Measurements from ENCODE around the gene PCDHGA7.
"Not testable (repeated sequence)": the region's sequence is repeated elsewhere in the genome, so short reads cannot be mapped to it uniquely, and the experiment has no call there.

PCDHGA7 gene

GRCh38 chr5:141409598-141410306 is 27.2 kb downstream of the PCDHGA7 start:
- Mint-ChIP-seq H3K9me3 (peaks cover 100% of the 10 kb centered on the region), H3K27ac (no peak overlapping the region), H3K36me3 (ENCODE audit: low read depth) (peaks cover 95% of the 10 kb centered on the region), H3K27me3 (ENCODE audit: low read depth, poor library complexity) (peaks cover 23% of the 10 kb centered on the region), H3K4me3 (peak overlapping the region; percentile 79), H3K4me1 (peaks cover 23% of the 10 kb centered on the region)
- no peak for TF ChIP-seq CTCF (IDR thresholded peaks at IDR 0.05)
- DNase-seq = no peak

- no peak for TF ChIP-seq CTCF (IDR thresholded peaks at IDR 0.05)
- Mint-ChIP-seq H3K27me3 (ENCODE audit: low read depth, poor library complexity) (peaks cover 23% of the 10 kb centered on the region), H3K27ac (no peak overlapping the region), H3K4me1 (peaks cover 23% of the 10 kb centered on the region), H3K9me3 (peaks cover 100% of the 10 kb centered on the region), H3K4me3 (peak overlapping the region; percentile 49), H3K36me3 (ENCODE audit: low read depth) (peaks cover 95% of the 10 kb centered on the region)
- DNase-seq = no peak
Observed at GRCh38 chr5:141411575-141411974, 29.0 kb downstream of the PCDHGA7 start.

GRCh38 chr5:141412854-141413539 is 30.5 kb downstream of the PCDHGA7 start, which contains the start of gene PCDHGA10:
TSS of gene PCDHGA10 (plus strand) at chr5:141412987. CDS start at chr5:141413176, 189 bp downstream.
- Mint-ChIP-seq H3K9me3 (peaks cover 99% of the 10 kb centered on the region), H3K27ac (peak within 1 kb of the TSS; percentile 81), H3K4me1 (peaks cover 26% of the 10 kb centered on the region), H3K4me3 (peak within 1 kb of the TSS; percentile 88), H3K27me3 (ENCODE audit: low read depth, poor library complexity) (peaks cover 26% of the 10 kb centered on the region), H3K36me3 (ENCODE audit: low read depth) (peaks cover 97% of the 10 kb centered on the region)
- peak; percentile 56 for TF ChIP-seq CTCF (IDR thresholded peaks at IDR 0.05)
- peak; percentile 45 for DNase-seq

GRCh38 chr5:141413540-141414069 is 31.1 kb downstream of the PCDHGA7 start:
- Mint-ChIP-seq H3K9me3 (peaks cover 99% of the 10 kb centered on the region), H3K27me3 (ENCODE audit: low read depth, poor library complexity) (peaks cover 30% of the 10 kb centered on the region), H3K36me3 (ENCODE audit: low read depth) (peaks cover 97% of the 10 kb centered on the region), H3K27ac (peak overlapping the region; percentile 81), H3K4me1 (peaks cover 23% of the 10 kb centered on the region), H3K4me3 (peak overlapping the region; percentile 88)
- DNase-seq = no peak
- no peak for TF ChIP-seq CTCF (IDR thresholded peaks at IDR 0.05)

GRCh38 chr5:141414548-141415274 is 32.2 kb downstream of the PCDHGA7 start:
- peaks cover 99% of the 10 kb centered on the region for H3K9me3 Mint-ChIP-seq
- peaks cover 97% of the 10 kb centered on the region for H3K36me3 Mint-ChIP-seq (ENCODE audit: low read depth)
- not testable (repeated sequence) for DNase-seq, H3K27ac Mint-ChIP-seq
- peak overlapping the region; percentile 39 for H3K4me3 Mint-ChIP-seq
- peaks cover 17% of the 10 kb centered on the region for H3K4me1 Mint-ChIP-seq
- peaks cover 25% of the 10 kb centered on the region for H3K27me3 Mint-ChIP-seq (ENCODE audit: low read depth, poor library complexity)

- H3K4me1 Mint-ChIP-seq = peaks cover 16% of the 10 kb centered on the region
- peaks cover 97% of the 10 kb centered on the region for H3K36me3 Mint-ChIP-seq (ENCODE audit: low read depth)
- H3K4me3 Mint-ChIP-seq = peak overlapping the region; percentile 25
- H3K27ac Mint-ChIP-seq, DNase-seq: not testable (repeated sequence)
- H3K27me3 Mint-ChIP-seq (ENCODE audit: low read depth, poor library complexity) = peaks cover 25% of the 10 kb centered on the region
- peaks cover 99% of the 10 kb centered on the region for H3K9me3 Mint-ChIP-seq
Observed at GRCh38 chr5:141415275-141415618, 32.7 kb downstream of the PCDHGA7 start.

Data from nephron progenitor cell (in vitro differentiated cells).